ENCODE measurements around the gene FOLR1. TPM values are rescaled to one million over a fixed set of nuclear protein-coding genes. Genes with fewer than 3 reads are reported as not detected.
A peak's percentile ranks its signal among the peaks of the same experiment; 100 is the strongest.

The FOLR1 gene
- total and polyA plus RNA-seq, 10 of the 15 experiments (the other 5 are each of a cell fraction or from before 2014, with no cell fraction given): not detected

DNA sequence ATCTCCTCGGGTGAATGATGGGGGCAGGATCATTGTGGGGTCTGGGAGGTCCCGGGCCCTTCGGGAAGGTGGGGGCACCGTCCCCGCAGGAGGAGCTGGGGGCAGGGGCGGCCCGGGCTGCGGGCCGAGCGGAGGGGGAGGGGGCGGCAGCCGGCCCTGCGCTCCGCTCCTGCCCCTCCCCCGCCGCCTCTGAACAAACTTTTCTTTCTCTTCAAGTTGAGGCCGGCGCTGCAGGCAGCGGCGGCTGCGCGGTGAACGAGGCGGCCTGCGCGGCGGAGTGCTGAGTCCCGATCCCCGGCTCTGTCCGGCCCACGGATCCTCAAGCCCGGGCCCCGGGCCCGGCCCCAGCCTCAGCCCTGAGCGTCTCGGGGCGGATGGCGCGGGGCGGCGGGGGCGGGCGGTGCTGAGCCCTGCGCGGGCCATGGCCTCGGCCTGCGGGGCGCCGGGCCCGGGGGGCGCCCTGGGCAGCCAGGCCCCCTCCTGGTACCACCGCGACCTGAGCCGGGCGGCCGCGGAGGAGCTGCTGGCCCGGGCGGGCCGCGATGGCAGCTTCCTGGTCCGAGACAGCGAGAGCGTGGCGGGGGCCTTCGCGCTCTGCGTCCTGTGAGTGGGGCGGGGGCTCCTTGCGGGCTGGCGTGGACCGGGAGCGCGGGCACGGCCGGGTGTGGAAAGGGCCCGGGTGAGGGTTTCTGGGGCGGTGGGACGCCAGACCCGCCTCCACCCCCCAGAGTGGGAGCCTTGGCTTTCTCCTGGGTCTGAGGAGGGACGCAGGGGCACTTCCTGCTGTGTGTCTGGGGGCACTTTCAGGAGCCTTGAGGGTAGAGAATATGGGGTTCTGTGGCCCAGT is 32.8 kb downstream of the FOLR1 start, which contains the start of gene INPPL1 (continued):
- TF ChIP-seq, protein P1, sequence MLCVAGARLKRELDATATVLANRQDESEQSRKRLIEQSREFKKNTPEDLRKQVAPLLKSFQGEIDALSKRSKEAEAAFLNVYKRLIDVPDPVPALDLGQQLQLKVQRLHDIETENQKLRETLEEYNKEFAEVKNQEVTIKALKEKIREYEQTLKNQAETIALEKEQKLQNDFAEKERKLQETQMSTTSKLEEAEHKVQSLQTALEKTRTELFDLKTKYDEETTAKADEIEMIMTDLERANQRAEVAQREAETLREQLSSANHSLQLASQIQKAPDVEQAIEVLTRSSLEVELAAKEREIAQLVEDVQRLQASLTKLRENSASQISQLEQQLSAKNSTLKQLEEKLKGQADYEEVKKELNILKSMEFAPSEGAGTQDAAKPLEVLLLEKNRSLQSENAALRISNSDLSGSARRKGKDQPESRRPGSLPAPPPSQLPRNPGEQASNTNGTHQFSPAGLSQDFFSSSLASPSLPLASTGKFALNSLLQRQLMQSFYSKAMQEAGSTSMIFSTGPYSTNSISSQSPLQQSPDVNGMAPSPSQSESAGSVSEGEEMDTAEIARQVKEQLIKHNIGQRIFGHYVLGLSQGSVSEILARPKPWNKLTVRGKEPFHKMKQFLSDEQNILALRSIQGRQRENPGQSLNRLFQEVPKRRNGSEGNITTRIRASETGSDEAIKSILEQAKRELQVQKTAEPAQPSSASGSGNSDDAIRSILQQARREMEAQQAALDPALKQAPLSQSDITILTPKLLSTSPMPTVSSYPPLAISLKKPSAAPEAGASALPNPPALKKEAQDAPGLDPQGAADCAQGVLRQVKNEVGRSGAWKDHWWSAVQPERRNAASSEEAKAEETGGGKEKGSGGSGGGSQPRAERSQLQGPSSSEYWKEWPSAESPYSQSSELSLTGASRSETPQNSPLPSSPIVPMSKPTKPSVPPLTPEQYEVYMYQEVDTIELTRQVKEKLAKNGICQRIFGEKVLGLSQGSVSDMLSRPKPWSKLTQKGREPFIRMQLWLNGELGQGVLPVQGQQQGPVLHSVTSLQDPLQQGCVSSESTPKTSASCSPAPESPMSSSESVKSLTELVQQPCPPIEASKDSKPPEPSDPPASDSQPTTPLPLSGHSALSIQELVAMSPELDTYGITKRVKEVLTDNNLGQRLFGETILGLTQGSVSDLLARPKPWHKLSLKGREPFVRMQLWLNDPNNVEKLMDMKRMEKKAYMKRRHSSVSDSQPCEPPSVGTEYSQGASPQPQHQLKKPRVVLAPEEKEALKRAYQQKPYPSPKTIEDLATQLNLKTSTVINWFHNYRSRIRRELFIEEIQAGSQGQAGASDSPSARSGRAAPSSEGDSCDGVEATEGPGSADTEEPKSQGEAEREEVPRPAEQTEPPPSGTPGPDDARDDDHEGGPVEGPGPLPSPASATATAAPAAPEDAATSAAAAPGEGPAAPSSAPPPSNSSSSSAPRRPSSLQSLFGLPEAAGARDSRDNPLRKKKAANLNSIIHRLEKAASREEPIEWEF (IDR thresholded peaks at IDR 0.05; ENCODE audit: insufficient replicate concordance, low read depth, low read length): no peak
- 0 out of 2 replicates have a peak, but pooled peaks have one; percentile 63 for TF ChIP-seq LARP7 (IDR thresholded peaks at IDR 0.05)
- TF ChIP-seq SPI1 (IDR thresholded peaks at IDR 0.05; ENCODE audit: borderline replicate concordance, insufficient read depth, low read depth, low read length): no peak
- TF ChIP-seq SP1 (IDR thresholded peaks at IDR 0.05; ENCODE audit: low read depth, low read length): no peak
- TF ChIP-seq CREB1 (IDR thresholded peaks at IDR 0.05; ENCODE audit: low read depth): 0 out of 2 replicates have a peak, but pooled peaks have one; percentile 38
- 0 out of 2 replicates have a peak, but pooled peaks have one; percentile 14 for TF ChIP-seq POLR2A (IDR thresholded peaks at IDR 0.05; ENCODE audit: low read depth, low read length)
- TF ChIP-seq TAF1 (IDR thresholded peaks at IDR 0.05; ENCODE audit: borderline replicate concordance, low read depth, low read length): peak; percentile 68; the same call in 1 of the 2 replicates
- no peak for TF ChIP-seq TCF3 (IDR thresholded peaks at IDR 0.05; ENCODE audit: borderline replicate concordance, insufficient read depth, low read depth, low read length)
- TF ChIP-seq ZNF217 (IDR thresholded peaks at IDR 0.05): no peak
- no peak for TF ChIP-seq RAD51 (IDR thresholded peaks at IDR 0.05)
- no peak for TF ChIP-seq SMAD5 (IDR thresholded peaks at IDR 0.05; ENCODE audit: low read depth)
